Parathyroid adenoma (tissue), 2 donors: ENCODE results near the gene KPTN.
A peak's percentile ranks its signal among the peaks of the same experiment; 100 is the strongest.

Source experiments
- H2AFZ ChIP-seq: fragments of 300-600 bp; sonication (generic); one replicate; pipeline ENCODE4 v1.7.0; 2017; ENCODE audit warnings: antibody characterized with exemption, mild to moderate bottlenecking
- H3K27ac ChIP-seq: fragments of 300-600 bp; sonication (generic); one replicate; pipeline ENCODE4 v1.7.0; 2017
- H3K27me3 ChIP-seq: fragments of 300-600 bp; sonication (generic); one replicate; pipeline ENCODE4 v1.7.0; 2017; ENCODE audit warnings: low read length; ENCODE audit not compliant: control insufficient read depth, insufficient read depth
- H3K36me3 ChIP-seq: fragments of 300-600 bp; sonication (generic); one replicate; pipeline ENCODE4 v1.7.0; 2017; ENCODE audit warnings: low read length; ENCODE audit not compliant: control insufficient read depth, insufficient read depth
- H3K4me1 ChIP-seq: fragments of 300-600 bp; sonication (generic); one replicate; pipeline ENCODE4 v1.7.0; 2017; ENCODE audit warnings: control low read depth
- H3K4me2 ChIP-seq: fragments of 300-600 bp; sonication (generic); one replicate; pipeline ENCODE4 v1.7.0; 2017; ENCODE audit warnings: low read length
- H3K4me3 ChIP-seq: fragments of 300-600 bp; sonication (generic); one replicate; pipeline ENCODE4 v1.7.0; 2017; ENCODE audit warnings: low read depth, low read length
- H3K79me2 ChIP-seq: fragments of 300-600 bp; sonication (generic); one replicate; pipeline ENCODE4 v1.7.0; 2017; ENCODE audit warnings: control low read depth
- H3K9ac ChIP-seq: fragments of 300-600 bp; sonication (generic); one replicate; pipeline ENCODE4 v1.7.0; 2017; ENCODE audit warnings: mild to moderate bottlenecking
- H3K9me3 ChIP-seq: fragments of 300-600 bp; sonication (generic); one replicate; pipeline ENCODE4 v1.7.0; 2017; ENCODE audit warnings: low read length; ENCODE audit not compliant: control insufficient read depth
- TF ChIP-seq, protein P1 (sequence below): fragments of 300-600 bp; sonication (generic); IDR thresholded peaks from one replicate; pipeline ENCODE4 v1.7.0; 2017; ENCODE audit warnings: antibody characterized with exemption, mild to moderate bottlenecking
- donor health status: primary hyperparathyroidism.

KPTN gene

DNA sequence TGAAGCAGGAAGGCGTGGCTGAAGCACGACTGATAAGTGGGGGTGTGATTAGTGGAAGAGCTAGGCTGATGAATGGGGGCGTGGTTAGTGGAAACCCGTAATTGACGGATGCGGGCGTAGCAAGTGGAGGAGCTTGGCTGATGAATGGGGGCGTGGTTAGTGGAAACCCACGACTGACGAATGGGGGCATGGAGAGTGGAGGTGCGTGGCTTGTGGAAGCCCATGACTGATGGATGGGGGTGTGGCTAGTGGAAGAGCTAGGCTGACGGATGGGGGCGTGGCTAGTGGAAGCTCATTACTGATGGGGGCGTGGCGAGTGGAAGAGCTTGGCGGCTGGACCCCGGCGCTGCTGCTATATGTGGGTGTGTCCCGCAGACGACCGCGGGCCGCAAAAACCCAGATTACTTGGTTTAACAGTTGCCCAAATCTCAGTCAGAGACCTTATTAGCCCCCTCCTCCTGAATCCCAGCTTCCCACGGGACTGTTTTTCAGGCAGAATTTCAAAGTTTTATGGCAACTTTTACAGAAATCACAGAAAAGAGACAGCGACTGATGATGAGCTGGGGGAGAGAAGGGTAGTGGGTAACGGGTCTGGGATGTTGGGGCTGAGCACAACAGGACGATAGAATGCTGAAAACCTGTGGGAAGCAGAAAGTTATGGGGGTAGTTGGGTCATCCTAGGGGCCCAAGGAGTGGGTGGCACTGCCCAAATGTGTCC is 55.7 kb downstream of the KPTN start:
- Histone ChIP-seq H3K9ac (no peak overlapping the region), H2AFZ (peak overlapping the region; percentile 17), H3K79me2 (no peaks in the 10 kb centered on the region), H3K4me3 (peak overlapping the region; percentile 40), H3K27ac (peak overlapping the region; percentile 62), H3K4me2 (peak overlapping the region; percentile 63), H3K36me3 (no peaks in the 10 kb centered on the region), H3K27me3 (peaks cover 7% of the 10 kb centered on the region), H3K4me1 (peaks cover 8% of the 10 kb centered on the region), H3K9me3 (no peaks in the 10 kb centered on the region)
- TF ChIP-seq, protein P1, sequence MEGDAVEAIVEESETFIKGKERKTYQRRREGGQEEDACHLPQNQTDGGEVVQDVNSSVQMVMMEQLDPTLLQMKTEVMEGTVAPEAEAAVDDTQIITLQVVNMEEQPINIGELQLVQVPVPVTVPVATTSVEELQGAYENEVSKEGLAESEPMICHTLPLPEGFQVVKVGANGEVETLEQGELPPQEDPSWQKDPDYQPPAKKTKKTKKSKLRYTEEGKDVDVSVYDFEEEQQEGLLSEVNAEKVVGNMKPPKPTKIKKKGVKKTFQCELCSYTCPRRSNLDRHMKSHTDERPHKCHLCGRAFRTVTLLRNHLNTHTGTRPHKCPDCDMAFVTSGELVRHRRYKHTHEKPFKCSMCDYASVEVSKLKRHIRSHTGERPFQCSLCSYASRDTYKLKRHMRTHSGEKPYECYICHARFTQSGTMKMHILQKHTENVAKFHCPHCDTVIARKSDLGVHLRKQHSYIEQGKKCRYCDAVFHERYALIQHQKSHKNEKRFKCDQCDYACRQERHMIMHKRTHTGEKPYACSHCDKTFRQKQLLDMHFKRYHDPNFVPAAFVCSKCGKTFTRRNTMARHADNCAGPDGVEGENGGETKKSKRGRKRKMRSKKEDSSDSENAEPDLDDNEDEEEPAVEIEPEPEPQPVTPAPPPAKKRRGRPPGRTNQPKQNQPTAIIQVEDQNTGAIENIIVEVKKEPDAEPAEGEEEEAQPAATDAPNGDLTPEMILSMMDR, result no peak

DNA sequence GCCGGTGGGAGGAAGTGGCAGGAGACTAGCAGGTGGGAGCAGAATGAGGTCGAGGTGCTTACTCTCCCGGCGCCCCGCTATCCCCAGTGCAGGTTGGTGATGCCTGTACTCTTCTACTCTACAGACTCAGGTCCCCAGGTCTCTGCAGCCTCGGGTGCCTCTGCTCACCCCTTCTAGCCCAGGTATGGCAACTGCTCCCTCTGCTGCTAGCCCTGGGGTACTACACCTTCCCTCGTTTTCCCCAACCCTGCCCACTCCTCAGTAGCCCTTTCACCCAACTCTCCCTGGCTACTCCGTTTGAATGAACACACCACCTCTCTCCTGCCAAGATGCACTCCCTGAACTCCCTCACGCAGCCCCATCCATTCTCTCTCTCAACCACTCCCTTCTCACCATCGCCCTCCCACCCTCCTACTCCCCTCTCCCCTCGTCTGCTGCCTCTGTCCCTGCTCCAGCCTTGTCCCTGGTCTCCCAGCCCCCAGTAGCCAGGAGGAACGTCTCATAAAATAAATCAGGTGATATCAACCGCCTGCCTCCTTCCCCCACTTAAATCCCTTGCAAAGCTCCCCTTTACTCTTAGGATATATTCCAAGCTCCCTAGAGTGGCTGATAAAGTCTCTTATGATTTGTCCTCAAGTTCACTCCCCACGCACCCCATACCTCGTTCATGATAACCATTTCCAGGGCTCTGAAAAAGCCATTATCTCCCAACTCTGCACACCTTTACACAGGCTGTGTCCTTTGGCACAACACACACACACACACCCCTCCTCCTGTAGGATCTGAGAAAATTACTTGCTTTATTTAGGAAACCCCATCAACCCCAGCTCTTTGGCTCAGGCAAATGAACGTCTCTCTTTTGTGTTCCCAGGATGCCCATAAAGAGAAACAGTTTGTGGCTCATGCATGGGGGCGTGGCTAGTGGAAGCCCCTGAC is 56.5 kb downstream of the KPTN start:
- H3K9ac ChIP-seq, result no peak overlapping the region
- no peaks in the 10 kb centered on the region for H3K36me3 ChIP-seq
- peak overlapping the region; percentile 62 for H3K27ac ChIP-seq
- peak overlapping the region; percentile 17 for H2AFZ ChIP-seq
- peaks cover 8% of the 10 kb centered on the region for H3K4me1 ChIP-seq
- H3K27me3 ChIP-seq, result peaks cover 10% of the 10 kb centered on the region
- TF ChIP-seq, protein P1, result peak; percentile 89
- H3K9me3 ChIP-seq, result no peaks in the 10 kb centered on the region
- H3K4me2 ChIP-seq, result no peak overlapping the region
- H3K4me3 ChIP-seq, result no peak overlapping the region
- no peaks in the 10 kb centered on the region for H3K79me2 ChIP-seq
